Liver (tissue), 3 donors: ENCODE results near the gene PEF1.

Experiments
- ATF3 ChIP-seq: IDR thresholded peaks from 2 replicates; pipeline ENCODE4 v1.6.1; 2016; ENCODE audit warnings: antibody characterized with exemption
- CTCF ChIP-seq: fragments of 150-350 bp; IDR thresholded peaks from 2 replicates; pipeline ENCODE4 v1.5.1; 2017; ENCODE audit warnings: improper control_type of control experiment, low read depth, low read length; ENCODE audit not compliant: missing input control
- EGR1 ChIP-seq, 2 donors: IDR thresholded peaks; 2 replicates each; pipeline ENCODE4 v1.6.1; 2016 to 2018; ENCODE audit warnings: antibody characterized with exemption in 2 of 2, low read depth in 2 of 2
- GABPA ChIP-seq, 2 donors: IDR thresholded peaks in 1 of 2; conservative IDR thresholded peaks in 1 of 2; 2 replicates each; pipeline ENCODE4 v1.6.1; 2016; ENCODE audit warnings: antibody characterized with exemption in 2 of 2, mild to moderate bottlenecking in 1 of 2, moderate library complexity in 1 of 2
- HNF4G ChIP-seq: IDR thresholded peaks from 2 replicates; pipeline ENCODE4 v1.6.1; 2016; ENCODE audit warnings: antibody characterized with exemption
- JUND ChIP-seq, 2 donors: IDR thresholded peaks; 2 replicates each; pipeline ENCODE4 v1.6.1; 2016; ENCODE audit warnings: antibody characterized with exemption in 2 of 2
- REST ChIP-seq: IDR thresholded peaks from 2 replicates; pipeline ENCODE4 v1.6.1; 2016; ENCODE audit warnings: antibody characterized with exemption, mild to moderate bottlenecking
- RXRA ChIP-seq, 2 donors: IDR thresholded peaks; 2 replicates each; pipeline ENCODE4 v1.6.1; 2017 to 2018; ENCODE audit warnings: antibody characterized with exemption in 2 of 2, mild to moderate bottlenecking in 1 of 2
- TAF1 ChIP-seq: conservative IDR thresholded peaks from 2 replicates; pipeline ENCODE4 v1.6.1; 2016; ENCODE audit warnings: antibody characterized with exemption, mild to moderate bottlenecking
- YY1 ChIP-seq: IDR thresholded peaks from 2 replicates; pipeline ENCODE4 v1.6.1; 2016; ENCODE audit warnings: antibody characterized with exemption, mild to moderate bottlenecking
- donor health status: healthy.
- donor health status: healthy.

GRCh38 chr1:31618916-31619846 is 25.5 kb downstream of the PEF1 start:
- TF ChIP-seq TAF1 (no peak), YY1 (no peak), GABPA (IDR thresholded peaks at IDR 0.05 in 1 of 2, conservative IDR thresholded peaks at IDR 0.05 in 1 of 2) (no peak), CTCF (no peak), EGR1 (IDR thresholded peaks at IDR 0.05; ENCODE audit: low read depth in 2 of 2) (no peak), HNF4G (no peak), ATF3 (no peak), REST (no peak), RXRA (IDR thresholded peaks at IDR 0.05) (no peak), JUND (IDR thresholded peaks at IDR 0.05) (no peak)
